ENCODE measurements around the gene KCNA5.

- TF ChIP-seq CTCF (IDR thresholded peaks at IDR 0.05; ENCODE audit: borderline replicate concordance, extremely low read depth, low read length, poor library complexity, severe bottlenecking) (no peak), EZH2 (IDR thresholded peaks at IDR 0.05; ENCODE audit: borderline replicate concordance, low read depth, low read length, severe bottlenecking) (no peak)
These were observed 3.9 kb upstream of the KCNA5 start for GRCh38 chr12:5039815-5040214.
